ENCODE data around the gene KCNT2.

GRCh38 chr1:196451103-196451502 is 157.1 kb downstream of the KCNT2 start:
- TF ChIP-seq CTCF (IDR thresholded peaks at IDR 0.05) (no peak), POLR2A (IDR thresholded peaks at IDR 0.05) (no peak)

All from thyroid gland (tissue), 4 donors.